Motor neuron (in vitro differentiated cells): ENCODE results near the gene SIX2. TPM values are rescaled to one million over a fixed set of nuclear protein-coding genes. Genes with fewer than 3 reads are reported as not detected.

ENCODE experiments used
- ATAC-seq, 8 experiments: fragments of 200-7000 bp; cut with Tn5 transposase; replicated peaks in 6 of 8; 2 replicates each; pipeline ENCODE4 v1.8.0; 2021; ENCODE audit warnings: mild to moderate bottlenecking in 8 of 8, moderate library complexity in 8 of 8
- H3K27ac ChIP-seq, 2 donors: fragments of 250-450 bp; sonication (Bioruptor Pico); 2 replicates each; pipeline ENCODE4 v1.9.0; 2021; ENCODE audit warnings: antibody characterized with exemption in 2 of 2, mild to moderate bottlenecking in 2 of 2, moderate library complexity in 1 of 2
- H3K4me1 ChIP-seq, 2 donors: fragments of 250-450 bp; sonication (Bioruptor Pico); replicated peaks in 1 of 2; 2 replicates each; pipeline ENCODE4 v1.6.1; 2021; ENCODE audit warnings: antibody characterized with exemption in 2 of 2, mild to moderate bottlenecking in 2 of 2, moderate library complexity in 1 of 2
- H3K4me3 ChIP-seq, 5 donors: fragments of 250-450 bp; sonication (Bioruptor Pico); 2 replicates each; pipeline ENCODE4 v1.9.0; 2021; ENCODE audit warnings: antibody characterized with exemption in 5 of 5, mild to moderate bottlenecking in 5 of 5, moderate library complexity in 4 of 5
- WGBS, 10 experiments: fragments of 450-650 bp; shearing (Covaris generic); methylation state at CpG; one replicate each; pipeline ENCODE4 v1.0.0; 2022; 5-methylcytosine and 5-hydroxymethylcytosine counted together
- in situ Hi-C, 9 experiments: fragments of 400-800 bp; cut with MboI; loops; one replicate each; pipeline ENCODE4 v1.15.0; 2021; ENCODE audit warnings: low sequenced_read_pairs in 9 of 9, low pct_unique_long_range_greater_than_20kb in 2 of 9; ENCODE audit not compliant: unreplicated experiment in 9 of 9
- total RNA-seq, 8 experiments: library from RNA; unstranded; fragments of 300-600 nt; gene quantifications; 2 replicates each; pipeline versions ENCODE4 v1.2.3 to v1.2.4, GENCODE V29; 2022

SIX2 gene
- total RNA-seq, 8 experiments from 2014 or later, result 0.05 to 6.7 (median 1.3) TPM; not detected in 2

GRCh38 chr2:45004562-45005191, 4.6 kb downstream of the SIX2 start:
- Histone ChIP-seq H3K27ac (no peak overlapping the region), H3K4me3 (peak overlapping the region in 2 of 5 donors; percentile 1 to 9), H3K4me1 (peaks cover 5 to 21% of the 10 kb centered on the region in 2 donors)
- in situ Hi-C loops, result no loop called here
- no peak for ATAC-seq
- WGBS, 10 experiments, result 0 to 100% (median 6%) methylated on average over 1 to 33 of the region's 45 CpGs

GRCh38 chr2:45003579-45004551, 5.4 kb downstream of the SIX2 start:
- ATAC-seq, result peak in 4 of 8 experiments; percentile 9 to 29 (median 26)
- 9 to 84% (median 23%) methylated on average over 6 to 17 of the region's 41 CpGs; no CpG with 5 or more reads in 5 of the 10 experiments for WGBS, 10 experiments
- peaks cover 5 to 21% of the 10 kb centered on the region in 2 donors for H3K4me1 ChIP-seq
- in situ Hi-C loops, result no loop called here
- no peak overlapping the region for H3K27ac ChIP-seq
- H3K4me3 ChIP-seq, result peak overlapping the region in 1 of 5 donors; percentile 1

DNA sequence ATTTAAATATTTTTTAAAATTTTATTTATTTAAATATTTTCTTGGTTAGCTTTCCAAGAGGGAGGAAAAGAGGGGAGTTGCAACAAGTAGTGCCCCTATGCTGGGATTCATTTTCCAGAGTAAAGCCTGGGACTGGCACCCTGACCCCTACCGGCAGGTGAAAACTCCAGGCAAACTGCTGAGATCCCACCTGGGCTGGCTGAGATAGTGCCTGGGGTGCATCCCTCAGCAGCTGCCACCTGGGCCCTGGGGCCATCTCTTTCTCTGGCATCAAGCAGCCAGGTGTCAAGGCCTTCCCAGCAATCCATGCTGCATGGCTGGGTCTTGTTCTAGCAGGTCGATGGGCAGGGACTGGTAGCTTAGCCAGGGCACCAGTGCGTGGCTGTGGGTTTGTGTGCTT, 6.6 kb downstream of the SIX2 start:
- in situ Hi-C loops, result no loop called here
- H3K27ac ChIP-seq, result no peak overlapping the region
- H3K4me3 ChIP-seq, result no peak overlapping the region
- 43 to 100% (median 60%) methylated on average over 1 to 3 of the region's 3 CpGs; no CpG with 5 or more reads in 5 of the 10 experiments for WGBS, 10 experiments
- no peak for ATAC-seq
- peaks cover 5 to 15% of the 10 kb centered on the region in 2 donors for H3K4me1 ChIP-seq

DNA sequence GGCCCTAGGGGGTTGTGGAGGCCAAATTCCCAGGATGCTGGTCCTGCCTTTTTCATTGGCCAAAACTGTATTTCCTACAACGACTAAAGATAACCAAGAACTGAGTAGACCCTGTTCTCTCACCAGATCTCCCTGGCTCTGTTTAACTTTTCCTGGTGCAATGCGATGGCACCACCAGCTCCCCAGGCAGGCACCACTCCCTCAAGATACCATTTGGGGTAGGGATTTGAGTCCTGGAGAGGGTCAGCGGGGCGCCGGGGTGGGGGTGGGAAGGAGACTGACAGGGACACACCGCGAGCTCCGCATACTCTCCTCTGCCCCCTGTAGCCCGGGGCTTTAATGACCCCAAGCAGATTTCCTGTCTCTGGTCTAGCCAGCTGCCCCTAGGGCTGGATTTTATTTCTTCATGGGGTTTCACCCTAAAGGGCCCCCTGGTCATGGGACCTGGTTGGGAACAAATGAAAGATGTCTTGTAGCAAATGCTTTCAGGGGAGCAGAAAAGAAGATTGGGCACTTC, 7.3 kb downstream of the SIX2 start:
- Histone ChIP-seq H3K4me1 (peaks cover 5 to 15% of the 10 kb centered on the region in 2 donors), H3K4me3 (no peak overlapping the region), H3K27ac (no peak overlapping the region)
- no peak for ATAC-seq
- in situ Hi-C loops, result no loop called here
- 0 to 57% (median 14%) methylated on average over 1 to 8 of the region's 9 CpGs; no CpG with 5 or more reads in 5 of the 10 experiments for WGBS, 10 experiments

- 0 to 100% (median 29%) methylated on average over 1 to 17 of the region's 61 CpGs; no CpG with 5 or more reads in 2 of the 10 experiments for WGBS, 10 experiments
- ATAC-seq, result peak in 6 of 8 experiments; percentile 19 to 73 (median 44)
- in situ Hi-C loops, result no loop called here
- H3K4me1 ChIP-seq, result peaks cover 5 to 15% of the 10 kb centered on the region in 2 donors
- H3K27ac ChIP-seq, result no peak overlapping the region
- H3K4me3 ChIP-seq, result no peak overlapping the region
Measured at GRCh38 chr2:45000921-45001868, 8.1 kb downstream of the SIX2 start.

DNA sequence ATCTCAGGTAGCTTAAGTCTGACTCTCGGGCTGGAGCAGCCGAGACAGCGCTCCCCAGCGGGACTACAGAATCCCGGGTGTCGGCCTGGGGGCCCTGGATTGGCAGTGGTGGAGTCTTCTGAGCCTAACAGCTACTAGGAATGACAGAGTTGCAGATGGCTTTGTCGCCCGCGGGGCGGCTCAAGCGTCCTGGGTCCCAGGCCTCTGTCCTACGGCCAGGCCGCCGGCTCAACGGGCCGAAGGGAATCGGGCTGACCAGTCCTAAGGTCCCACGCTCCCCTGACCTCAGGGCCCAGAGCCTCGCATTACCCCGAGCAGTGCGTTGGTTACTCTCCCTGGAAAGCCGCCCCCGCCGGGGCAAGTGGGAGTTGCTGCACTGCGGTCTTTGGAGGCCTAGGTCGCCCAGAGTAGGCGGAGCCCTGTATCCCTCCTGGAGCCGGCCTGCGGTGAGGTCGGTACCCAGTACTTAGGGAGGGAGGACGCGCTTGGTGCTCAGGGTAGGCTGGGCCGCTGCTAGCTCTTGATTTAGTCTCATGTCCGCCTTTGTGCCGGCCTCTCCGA, 8.8 kb downstream of the SIX2 start:
- H3K4me3 ChIP-seq, result no peak overlapping the region
- peaks cover 5 to 15% of the 10 kb centered on the region in 2 donors for H3K4me1 ChIP-seq
- 12 to 23% (median 13%) methylated on average over 3 to 6 of the region's 36 CpGs; no CpG with 5 or more reads in 7 of the 10 experiments for WGBS, 10 experiments
- peak in 2 of 8 experiments; percentile 27 to 42 for ATAC-seq
- no peak overlapping the region for H3K27ac ChIP-seq
- in situ Hi-C loops, result no loop called here

DNA sequence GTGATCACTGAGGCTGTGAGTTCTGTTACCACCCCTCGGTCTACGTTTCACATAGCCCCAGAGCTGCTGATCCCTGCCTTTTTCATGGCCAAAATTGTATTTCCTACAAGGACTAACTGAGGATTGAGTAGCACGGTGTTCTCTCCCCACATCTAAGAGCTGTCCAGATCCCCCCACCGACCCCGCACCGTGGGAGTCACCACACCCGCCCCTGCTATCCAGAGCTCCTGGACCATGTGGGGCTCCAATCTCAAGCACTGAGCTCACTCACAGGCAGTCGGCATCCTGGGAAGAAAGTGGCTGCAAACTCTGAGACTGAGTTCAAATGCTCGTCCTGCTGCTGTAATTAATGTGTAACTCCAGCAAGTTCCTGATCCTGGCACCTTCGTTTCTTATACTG, 9.7 kb downstream of the SIX2 start:
- Histone ChIP-seq H3K4me3 (no peak overlapping the region), H3K27ac (no peak overlapping the region), H3K4me1 (peaks cover 5 to 9% of the 10 kb centered on the region in 2 donors)
- ATAC-seq, result no peak
- in situ Hi-C loops, result loop anchor here in 2 of 9 experiments (25.0 kb wide), 3 partner anchors 338 to 588 kb away; no protein-coding TSS in a partner anchor
- WGBS, 10 experiments, result 0 to 100% (median 60%) methylated on average over 1 to 6 of the region's 10 CpGs; no CpG with 5 or more reads in 4 of the 10 experiments

GRCh38 chr2:44997963-44998362, 11.3 kb downstream of the SIX2 start:
- in situ Hi-C loops, result loop anchor here in 2 of 9 experiments (25.0 kb wide), 3 partner anchors 339 to 589 kb away; no protein-coding TSS in a partner anchor
- 20 to 83% (median 75%) methylated on average over 1 of the region's 1 CpG; no CpG with 5 or more reads in 6 of the 10 experiments for WGBS, 10 experiments
- Histone ChIP-seq H3K4me1 (no peaks in the 10 kb centered on the region), H3K4me3 (no peak overlapping the region), H3K27ac (no peak overlapping the region)
- ATAC-seq, result no peak

- H3K27ac ChIP-seq, result no peak overlapping the region
- in situ Hi-C loops, result loop anchor here in 2 of 9 experiments (25.0 kb wide), 3 partner anchors 341 to 591 kb away; no protein-coding TSS in a partner anchor
- ATAC-seq, result no peak
- H3K4me3 ChIP-seq, result no peak overlapping the region
- H3K4me1 ChIP-seq, result no peaks in the 10 kb centered on the region
- WGBS, 10 experiments, result 0 to 100% (median 74%) methylated on average over 1 to 5 of the region's 6 CpGs; no CpG with 5 or more reads in 2 of the 10 experiments
Measured at GRCh38 chr2:44996356-44996755, 12.9 kb downstream of the SIX2 start.

DNA sequence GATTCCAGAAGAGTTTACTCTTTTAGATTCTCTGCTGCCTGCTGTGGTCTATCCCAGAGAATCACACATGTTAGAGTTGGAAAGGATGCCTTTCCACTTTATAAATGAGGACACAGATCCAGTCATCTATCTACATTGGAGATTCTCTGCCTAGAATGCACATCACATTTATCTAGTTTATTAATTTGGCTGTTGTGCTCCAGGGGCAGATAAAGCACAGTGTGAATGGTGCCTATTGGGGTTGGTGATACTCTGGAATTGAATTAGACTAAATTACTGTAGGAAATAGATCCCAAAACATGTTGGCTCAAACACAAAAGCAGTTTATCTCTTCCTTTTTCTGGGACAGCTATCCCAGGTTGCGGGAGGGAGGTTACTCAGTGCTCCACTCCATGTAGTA, 14.9 kb downstream of the SIX2 start:
- WGBS, 10 experiments, result 67 to 100% (median 84%) methylated on average over 1 of the region's 1 CpG; no CpG with 5 or more reads in 4 of the 10 experiments

GRCh38 chr2:44989176-44989575, 20.1 kb downstream of the SIX2 start:
- no peak overlapping the region for H3K27ac ChIP-seq
- WGBS, 10 experiments, result 83 to 100% (median 97%) methylated on average over 1 to 2 of the region's 2 CpGs; no CpG with 5 or more reads in 2 of the 10 experiments
- H3K4me3 ChIP-seq, result no peak overlapping the region
- no peak for ATAC-seq
- no peaks in the 10 kb centered on the region for H3K4me1 ChIP-seq
- in situ Hi-C loops, result loop anchor here in 8 of 9 experiments (10.0 to 25.0 kb wide), 4 partner anchors 348 to 598 kb away; no protein-coding TSS in a partner anchor

More for the DNA sequence above, 14.9 kb downstream of the SIX2 start:
- no peak for ATAC-seq
- no peaks in the 10 kb centered on the region for H3K4me1 ChIP-seq
- in situ Hi-C loops, result loop anchor here in 2 of 9 experiments (25.0 kb wide), 3 partner anchors 343 to 593 kb away; no protein-coding TSS in a partner anchor
- no peak overlapping the region for H3K4me3 ChIP-seq
- H3K27ac ChIP-seq, result no peak overlapping the region
